HG03354 (cell line): ENCODE results near the gene JOSD2.

Experiments
- ATAC-seq: cut with Tn5 transposase; IDR thresholded peaks from one replicate; pipeline ENCODE4 v1.9.1; 2021; ENCODE audit warnings: mild to moderate bottlenecking; ENCODE audit not compliant: unreplicated experiment, poor library complexity, severe bottlenecking

The JOSD2 gene

GRCh38 chr19:50497022-50497405 lies 14.0 kb downstream of the JOSD2 start:
- no peak for ATAC-seq

- ATAC-seq = no peak
These were observed 14.6 kb downstream of the JOSD2 start for GRCh38 chr19:50496189-50497021.

- ATAC-seq = no peak
These were observed 15.9 kb downstream of the JOSD2 start for GRCh38 chr19:50495020-50495531.

- ATAC-seq = no peak
These were observed 16.6 kb downstream of the JOSD2 start for GRCh38 chr19:50494186-50495019.

GRCh38 chr19:50493171-50493570 lies 17.8 kb downstream of the JOSD2 start:
- no peak for ATAC-seq

GRCh38 chr19:50492303-50493052 lies 18.5 kb downstream of the JOSD2 start:
- ATAC-seq = no peak

GRCh38 chr19:50490991-50491472 lies 20.0 kb downstream of the JOSD2 start:
- no peak for ATAC-seq

- no peak for ATAC-seq
These were observed 20.6 kb downstream of the JOSD2 start for GRCh38 chr19:50490411-50490811.

GRCh38 chr19:50489461-50490011 lies 21.5 kb downstream of the JOSD2 start:
- ATAC-seq = no peak

- ATAC-seq = no peak
These were observed 22.4 kb downstream of the JOSD2 start for GRCh38 chr19:50488389-50489194.

- ATAC-seq = no peak
These were observed 24.0 kb downstream of the JOSD2 start for GRCh38 chr19:50486823-50487515.

GRCh38 chr19:50485284-50485955 lies 25.6 kb downstream of the JOSD2 start:
- no peak for ATAC-seq

GRCh38 chr19:50482916-50483315 lies 28.1 kb downstream of the JOSD2 start:
- ATAC-seq = no peak

GRCh38 chr19:50482271-50482855 lies 28.6 kb downstream of the JOSD2 start:
- no peak for ATAC-seq

GRCh38 chr19:50481351-50482149 lies 29.4 kb downstream of the JOSD2 start:
- ATAC-seq = no peak

- ATAC-seq = no peak
These were observed 30.5 kb downstream of the JOSD2 start for GRCh38 chr19:50480281-50481111.
